Astrocyte (in vitro differentiated cells and primary cell): ENCODE data around the gene BICC1. TPM values are rescaled to one million over a fixed set of nuclear protein-coding genes. Genes with fewer than 3 reads are reported as not detected.

Experiments
- DNase-seq: peaks from one replicate; pipeline ENCODE4 v3.0.0-alpha.2; 2010; ENCODE audit warnings: low read depth
- FAIRE-seq: peaks from 2 replicates; lab custom pipeline; 2011; peaks lifted over from hg19 to GRCh38; lab: Jason Lieb, UNC
- H2AFZ ChIP-seq: 2 replicates; pipeline ENCODE4 v1.6.0; 2012; ENCODE audit warnings: low read depth, low read length, inconsistent platforms
- H3K27ac ChIP-seq: 2 replicates; pipeline ENCODE4 v1.5.1; 2011; ENCODE audit warnings: low read depth, low read length, inconsistent platforms
- H3K27me3 ChIP-seq: 2 replicates; pipeline ENCODE4 v1.6.0; 2011; ENCODE audit warnings: low read length, inconsistent platforms; ENCODE audit not compliant: insufficient read depth
- H3K36me3 ChIP-seq: 2 replicates; pipeline ENCODE4 v1.5.1; 2011; ENCODE audit warnings: low read length, inconsistent platforms; ENCODE audit not compliant: insufficient read depth
- H3K4me1 ChIP-seq: 2 replicates; pipeline ENCODE4 v1.5.1; 2011; ENCODE audit warnings: low read length, inconsistent platforms; ENCODE audit not compliant: insufficient read depth
- H3K4me2 ChIP-seq: 2 replicates; pipeline ENCODE4 v1.6.0; 2012; ENCODE audit warnings: low read length, inconsistent platforms
- H3K4me3 ChIP-seq: 2 replicates; pipeline ENCODE4 v1.5.1; 2011; ENCODE audit warnings: low read depth, mild to moderate bottlenecking, low read length, inconsistent platforms; ENCODE audit not compliant: insufficient read depth
- H3K79me2 ChIP-seq: 2 replicates; pipeline ENCODE4 v1.6.0; 2012; ENCODE audit warnings: mild to moderate bottlenecking, low read length, inconsistent platforms; ENCODE audit not compliant: insufficient read depth
- H3K9ac ChIP-seq: 2 replicates; pipeline ENCODE4 v1.6.0; 2012; ENCODE audit warnings: mild to moderate bottlenecking, low read length, inconsistent platforms
- H3K9me3 ChIP-seq: 2 replicates; pipeline ENCODE4 v1.5.1; 2012; ENCODE audit warnings: low read depth, mild to moderate bottlenecking, low read length, inconsistent platforms; ENCODE audit not compliant: insufficient read depth
- H4K20me1 ChIP-seq: 2 replicates; pipeline ENCODE4 v1.6.0; 2012; ENCODE audit warnings: low read length, inconsistent platforms; ENCODE audit not compliant: insufficient read depth
- H3K27ac Mint-ChIP-seq: one replicate; pipeline ENCODE4 v1.8.0; 2021; ENCODE audit warnings: mild to moderate bottlenecking, mixed read lengths; ENCODE audit not compliant: unreplicated experiment
- H3K27me3 Mint-ChIP-seq: one replicate; pipeline ENCODE4 v1.8.0; 2021; ENCODE audit warnings: low read depth, mixed read lengths; ENCODE audit not compliant: unreplicated experiment
- H3K36me3 Mint-ChIP-seq: one replicate; pipeline ENCODE4 v1.8.0; 2021; ENCODE audit warnings: low read depth, mixed read lengths; ENCODE audit not compliant: unreplicated experiment
- H3K4me1 Mint-ChIP-seq: one replicate; pipeline ENCODE4 v1.8.0; 2021; ENCODE audit warnings: low read depth, mixed read lengths; ENCODE audit not compliant: unreplicated experiment
- H3K4me3 Mint-ChIP-seq: one replicate; pipeline ENCODE4 v1.8.0; 2021; ENCODE audit warnings: mild to moderate bottlenecking, moderate library complexity, mixed read lengths; ENCODE audit not compliant: unreplicated experiment
- H3K9me3 Mint-ChIP-seq: one replicate; pipeline ENCODE4 v1.8.0; 2021; ENCODE audit warnings: mild to moderate bottlenecking, mixed read lengths; ENCODE audit not compliant: unreplicated experiment
- CTCF ChIP-seq: IDR thresholded peaks from 2 replicates; pipeline ENCODE4 v1.5.1; 2011; ENCODE audit warnings: low read depth, mild to moderate bottlenecking, inconsistent platforms, low read length, moderate library complexity; ENCODE audit not compliant: insufficient read depth
- EZH2 ChIP-seq: IDR thresholded peaks from 2 replicates; pipeline ENCODE4 v1.6.1; 2012; ENCODE audit warnings: mild to moderate bottlenecking, low read length, inconsistent platforms; ENCODE audit not compliant: insufficient read depth
- total RNA-seq: library from RNA; stranded (reverse); gene quantifications from 2 replicates; pipeline ENCODE4 v1.2.1, GENCODE V29; 2021

Gene BICC1
- total RNA-seq, 1 donor from 2014 or later, result 23.0 TPM

GRCh38 chr10:58475322-58476277 lies 37.1 kb upstream of the BICC1 start:
- H3K36me3 ChIP-seq, result no peaks in the 10 kb centered on the region
- TF ChIP-seq CTCF (no peak), EZH2 (no peak)
- H3K27ac Mint-ChIP-seq, result peak overlapping the region; percentile 81
- no peaks in the 10 kb centered on the region for H3K9me3 ChIP-seq
- peak overlapping the region; percentile 47 for H3K4me3 ChIP-seq
- no peaks in the 10 kb centered on the region for H3K9me3 Mint-ChIP-seq
- H3K27me3 ChIP-seq, result no peaks in the 10 kb centered on the region
- DNase-seq (peak; percentile 83), FAIRE-seq (peak; percentile 79)
- no peaks in the 10 kb centered on the region for H3K27me3 Mint-ChIP-seq
- no peaks in the 10 kb centered on the region for H3K79me2 ChIP-seq
- H3K4me2 ChIP-seq, result peak overlapping the region; percentile 84
- H2AFZ ChIP-seq, result peak overlapping the region; percentile 25
- H4K20me1 ChIP-seq, result no peaks in the 10 kb centered on the region
- H3K4me1 Mint-ChIP-seq, result peaks cover 31% of the 10 kb centered on the region
- H3K27ac ChIP-seq, result peak overlapping the region; percentile 81
- no peak overlapping the region for H3K4me3 Mint-ChIP-seq
- peak overlapping the region; percentile 77 for H3K9ac ChIP-seq
- H3K36me3 Mint-ChIP-seq, result no peaks in the 10 kb centered on the region
- peaks cover 26% of the 10 kb centered on the region for H3K4me1 ChIP-seq

- peaks cover 31% of the 10 kb centered on the region for H3K4me1 Mint-ChIP-seq
- Histone ChIP-seq H3K36me3 (no peaks in the 10 kb centered on the region), H3K27me3 (no peaks in the 10 kb centered on the region), H2AFZ (peak overlapping the region; percentile 64), H3K4me1 (peaks cover 26% of the 10 kb centered on the region), H3K4me2 (peak overlapping the region; percentile 13), H3K9me3 (no peaks in the 10 kb centered on the region), H3K27ac (peak overlapping the region; percentile 36), H3K79me2 (no peaks in the 10 kb centered on the region), H3K9ac (no peak overlapping the region), H3K4me3 (no peak overlapping the region), H4K20me1 (no peaks in the 10 kb centered on the region)
- no peak overlapping the region for H3K4me3 Mint-ChIP-seq
- peak; percentile 90 for DNase-seq
- H3K27ac Mint-ChIP-seq, result peak overlapping the region; percentile 35
- H3K27me3 Mint-ChIP-seq, result peaks cover 2% of the 10 kb centered on the region
- FAIRE-seq, result peak; percentile 69
- H3K9me3 Mint-ChIP-seq, result no peaks in the 10 kb centered on the region
- no peaks in the 10 kb centered on the region for H3K36me3 Mint-ChIP-seq
- TF ChIP-seq CTCF (no peak), EZH2 (no peak)
Measured at GRCh38 chr10:58477122-58477521, 35.5 kb upstream of the BICC1 start.

- H3K4me3 Mint-ChIP-seq, result no peak overlapping the region
- no peak for FAIRE-seq
- peaks cover 31% of the 10 kb centered on the region for H3K4me1 Mint-ChIP-seq
- H3K36me3 Mint-ChIP-seq, result no peaks in the 10 kb centered on the region
- H3K27ac Mint-ChIP-seq, result no peak overlapping the region
- Histone ChIP-seq H4K20me1 (no peaks in the 10 kb centered on the region), H3K9me3 (no peaks in the 10 kb centered on the region), H2AFZ (peak overlapping the region; percentile 5), H3K27ac (no peak overlapping the region), H3K4me1 (peaks cover 26% of the 10 kb centered on the region), H3K4me3 (no peak overlapping the region), H3K4me2 (no peak overlapping the region), H3K79me2 (no peaks in the 10 kb centered on the region), H3K36me3 (no peaks in the 10 kb centered on the region), H3K9ac (no peak overlapping the region), H3K27me3 (no peaks in the 10 kb centered on the region)
- no peak for DNase-seq
- peaks cover 2% of the 10 kb centered on the region for H3K27me3 Mint-ChIP-seq
- TF ChIP-seq EZH2, result no peak
- TF ChIP-seq CTCF, result no peak
- no peaks in the 10 kb centered on the region for H3K9me3 Mint-ChIP-seq
Measured at GRCh38 chr10:58477902-58478301, 34.8 kb upstream of the BICC1 start.
